IMR-90 (cell line): ENCODE measurements around the gene FALEC. TPM values are rescaled to one million over a fixed set of nuclear protein-coding genes. Genes with fewer than 3 reads are reported as not detected.

Source experiments
- ATAC-seq: fragments of 200-7000 bp; cut with Tn5 transposase; 2 replicates; pipeline ENCODE4 v1.9.1; 2020; ENCODE audit warnings: low read depth, mild to moderate bottlenecking, moderate library complexity
- BruUV-seq: library from RNA; stranded (reverse); fragments of 400-500 nt; replicated peaks from 2 replicates; lab custom pipeline; 2021; lab: Mats Ljungman, UMichigan
- CTCF ChIA-PET: fragments of 300-600 bp; formaldehyde crosslinking; extraction: SDS; loops from one replicate; lab custom pipeline; 2021; ENCODE audit warnings: antibody characterized with exemption; lab: Yijun Ruan, JAX
- POLR2A ChIA-PET: fragments of 300-600 bp; sonication (Branson Sonifier 250); formaldehyde crosslinking; loops from one replicate; lab custom pipeline; 2022; ENCODE audit warnings: antibody characterized with exemption; ENCODE audit not compliant: unreplicated experiment; lab: Charles Lee
- DNase-seq: peaks from one replicate; pipeline ENCODE4 v3.0.0; 2013
- H2AFZ ChIP-seq: replicated peaks from 2 replicates; pipeline ENCODE3; 2013; ENCODE audit warnings: low read length, mild to moderate bottlenecking; ENCODE audit not compliant: poor library complexity
- H2AK5ac ChIP-seq: 2 replicates; pipeline ENCODE4 v1.6.1; 2013; ENCODE audit warnings: low read depth, low read length, inconsistent platforms
- H2AK9ac ChIP-seq: replicated peaks from 2 replicates; pipeline ENCODE3; 2013; ENCODE audit warnings: mild to moderate bottlenecking, low read depth, low read length, moderate library complexity; ENCODE audit not compliant: poor library complexity
- H2BK120ac ChIP-seq: 2 replicates; pipeline ENCODE4 v1.6.1; 2013; ENCODE audit warnings: low read depth, low read length, inconsistent platforms
- H2BK15ac ChIP-seq: 3 replicates; pipeline ENCODE4 v1.6.1; 2013; ENCODE audit warnings: low read depth, low read length, inconsistent platforms
- H2BK20ac ChIP-seq: 2 replicates; pipeline ENCODE4 v1.6.1; 2013; ENCODE audit warnings: low read depth, mild to moderate bottlenecking, inconsistent platforms, low read length, moderate library complexity
- H2BK5ac ChIP-seq: 2 replicates; pipeline ENCODE4 v1.6.1; 2013; ENCODE audit warnings: mild to moderate bottlenecking, low read depth, low read length, inconsistent platforms; ENCODE audit not compliant: poor library complexity, severe bottlenecking
- H3K14ac ChIP-seq: replicated peaks from 2 replicates; pipeline ENCODE4 v1.6.1; 2013; ENCODE audit warnings: low read depth, low read length, inconsistent platforms
- H3K18ac ChIP-seq: 2 replicates; pipeline ENCODE4 v1.6.1; 2013; ENCODE audit warnings: low read depth, low read length, control low read depth
- H3K23ac ChIP-seq: 2 replicates; pipeline ENCODE4 v1.6.1; 2013; ENCODE audit warnings: low read depth, low read length, inconsistent platforms
- H3K27ac ChIP-seq: 2 replicates; pipeline ENCODE4 v1.5.1; 2013; ENCODE audit warnings: mild to moderate bottlenecking, control low read depth, low read length; ENCODE audit not compliant: insufficient read depth
- H3K27me3 ChIP-seq: 2 replicates; pipeline ENCODE4 v1.6.1; 2013; ENCODE audit warnings: low read length; ENCODE audit not compliant: control insufficient read depth, insufficient read depth
- H3K36me3 ChIP-seq: 2 replicates; pipeline ENCODE4 v1.6.1; 2013; ENCODE audit warnings: low read length, mixed read lengths; ENCODE audit not compliant: control insufficient read depth, insufficient read depth
- H3K4ac ChIP-seq: 2 replicates; pipeline ENCODE4 v1.6.1; 2013; ENCODE audit warnings: low read depth, low read length, inconsistent platforms
- H3K4me1 ChIP-seq: 2 replicates; pipeline ENCODE4 v1.6.1; 2013; ENCODE audit warnings: low read length, mixed read lengths; ENCODE audit not compliant: control insufficient read depth, insufficient read depth
- H3K4me2 ChIP-seq: 2 replicates; pipeline ENCODE4 v1.6.1; 2013; ENCODE audit warnings: low read depth, mild to moderate bottlenecking, control low read depth, low read length, moderate library complexity
- H3K4me3 ChIP-seq: 2 replicates; pipeline ENCODE4 v1.5.1; 2013; ENCODE audit warnings: low read depth, mild to moderate bottlenecking, control low read depth, low read length, moderate library complexity; ENCODE audit not compliant: insufficient read depth
- H3K56ac ChIP-seq: 2 replicates; pipeline ENCODE4 v1.6.1; 2013; ENCODE audit warnings: low read length, inconsistent platforms; ENCODE audit not compliant: insufficient read depth; ENCODE audit errors: extremely low read depth
- H3K79me1 ChIP-seq, 2 experiments: 2 replicates each; pipeline ENCODE4 v1.6.1; 2013; ENCODE audit warnings: low read length in 2 of 2, inconsistent platforms in 1 of 2, low read depth in 1 of 2
- H3K9ac ChIP-seq: 2 replicates; pipeline ENCODE4 v1.6.1; 2013; ENCODE audit warnings: low read depth, low read length, control low read depth
- H3K9me1 ChIP-seq: 2 replicates; pipeline ENCODE4 v1.6.1; 2013; ENCODE audit warnings: low read length, inconsistent platforms; ENCODE audit not compliant: insufficient read depth
- H3K9me3 ChIP-seq: 2 replicates; pipeline ENCODE4 v1.6.1; 2013; ENCODE audit warnings: low read length; ENCODE audit not compliant: control insufficient read depth, insufficient read depth
- H4K20me1 ChIP-seq: 2 replicates; pipeline ENCODE4 v1.6.1; 2013; ENCODE audit warnings: low read length, inconsistent platforms; ENCODE audit not compliant: insufficient read depth
- H4K5ac ChIP-seq: 2 replicates; pipeline ENCODE4 v1.6.1; 2013; ENCODE audit warnings: mild to moderate bottlenecking, low read depth, low read length, control low read depth
- H4K8ac ChIP-seq, 2 experiments: 2 replicates each; pipeline ENCODE4 v1.6.1; 2013; ENCODE audit warnings: low read depth in 2 of 2, low read length in 2 of 2, control low read depth in 1 of 2, inconsistent platforms in 1 of 2
- H4K91ac ChIP-seq: 2 replicates; pipeline ENCODE4 v1.6.1; 2013; ENCODE audit warnings: low read depth, low read length, inconsistent platforms; ENCODE audit not compliant: insufficient read depth
- BHLHE40 ChIP-seq: fragments of 150-350 bp; IDR thresholded peaks from 2 replicates; pipeline ENCODE4 v1.6.1; 2016; ENCODE audit warnings: mild to moderate bottlenecking, low read depth, low read length
- CEBPB ChIP-seq: IDR thresholded peaks from 2 replicates; pipeline ENCODE4 v1.6.1; 2012; ENCODE audit warnings: low read depth, low read length, improper control_type of control experiment
- FOS ChIP-seq: fragments of 150-350 bp; IDR thresholded peaks from 2 replicates; pipeline ENCODE4 v1.6.1; 2016; ENCODE audit warnings: low read depth, low read length
- MAFK ChIP-seq: IDR thresholded peaks from 2 replicates; pipeline ENCODE4 v1.6.1; 2012; ENCODE audit warnings: low read depth, low read length, improper control_type of control experiment
- MAZ ChIP-seq: IDR thresholded peaks from 2 replicates; pipeline ENCODE4 v1.6.1; 2012; ENCODE audit warnings: low read depth, mild to moderate bottlenecking, low read length, improper control_type of control experiment, moderate library complexity, borderline replicate concordance
- MXI1 ChIP-seq: IDR thresholded peaks from 2 replicates; pipeline ENCODE4 v1.6.1; 2012; ENCODE audit warnings: low read depth, mild to moderate bottlenecking, low read length, moderate library complexity, borderline replicate concordance
- NFE2L2 ChIP-seq: fragments of 150-350 bp; IDR thresholded peaks from 2 replicates; pipeline ENCODE4 v1.6.1; 2016; ENCODE audit warnings: low read depth, mild to moderate bottlenecking, low read length
- POLR2A ChIP-seq: IDR thresholded peaks from 2 replicates; pipeline ENCODE4 v1.6.1; 2012; ENCODE audit warnings: mild to moderate bottlenecking, low read depth, low read length
- RAD21 ChIP-seq: IDR thresholded peaks from 2 replicates; pipeline ENCODE4 v1.6.1; 2012; ENCODE audit warnings: low read length, improper control_type of control experiment
- RCOR1 ChIP-seq: IDR thresholded peaks from 2 replicates; pipeline ENCODE4 v1.6.1; 2012; ENCODE audit warnings: mild to moderate bottlenecking, low read length, improper control_type of control experiment; ENCODE audit not compliant: insufficient replicate concordance
- RFX5 ChIP-seq: IDR thresholded peaks from 2 replicates; pipeline ENCODE4 v1.8.0; 2012; ENCODE audit warnings: low read depth, mild to moderate bottlenecking, low read length, moderate library complexity
- WGBS, 2 experiments: methylation state at CpG; one replicate each; pipeline versions ENCODE4 v1.1.5 to v1.1.7; 2013; ENCODE audit warnings: missing lambda C conversion rate in 2 of 2; ENCODE audit not compliant: insufficient read length in 1 of 2; ENCODE audit errors: extremely low coverage in 2 of 2; 5-methylcytosine and 5-hydroxymethylcytosine counted together
- dilution Hi-C: fragments of 300-500 bp; cut with HindIII; formaldehyde crosslinking; loops from one replicate; pipeline ENCODE4 v1.14.3; 2018; ENCODE audit warnings: low sequenced_read_pairs; ENCODE audit not compliant: unreplicated experiment
- in situ Hi-C: fragments of 300-500 bp; cut with MboI; formaldehyde crosslinking; loops from 3 replicates; pipeline ENCODE4 v1.14.3; 2019; ENCODE audit warnings: low sequenced_read_pairs, inconsistent platforms, mixed read lengths
- intact Hi-C: fragments of 100-400 bp; cut with micrococcal nuclease; formaldehyde crosslinking; loops from 2 replicates; pipeline ENCODE4 v1.10.0; 2022
- polyA plus RNA-seq, 3 experiments: library from polyadenylated mRNA; depleted of rRNA; stranded (reverse); fragments of >200 nt; gene quantifications; 2 replicates each; pipeline ENCODE4 v1.2.3, GENCODE V29; 2012; ENCODE audit warnings: low replicate concordance in 1 of 3
- total RNA-seq: library from RNA; depleted of rRNA; stranded (reverse); fragments of >200 nt; gene quantifications from 2 replicates; pipeline ENCODE4 v1.2.3, GENCODE V29; 2012
- TF ChIP-seq, protein P1 (sequence below): fragments of 150-350 bp; IDR thresholded peaks from 2 replicates; pipeline ENCODE4 v1.6.1; 2017; ENCODE audit warnings: mild to moderate bottlenecking, antibody characterized with exemption, low read length, low read depth
- TF ChIP-seq, protein P2 (sequence below): fragments of 150-350 bp; IDR thresholded peaks from 2 replicates; pipeline ENCODE4 v1.6.1; 2016; ENCODE audit warnings: low read depth, mild to moderate bottlenecking, low read length, moderate library complexity, borderline replicate concordance

FALEC gene
- total and polyA plus RNA-seq, 2 of the 4 experiments (the other 2 are of a cell fraction) = not detected

DNA sequence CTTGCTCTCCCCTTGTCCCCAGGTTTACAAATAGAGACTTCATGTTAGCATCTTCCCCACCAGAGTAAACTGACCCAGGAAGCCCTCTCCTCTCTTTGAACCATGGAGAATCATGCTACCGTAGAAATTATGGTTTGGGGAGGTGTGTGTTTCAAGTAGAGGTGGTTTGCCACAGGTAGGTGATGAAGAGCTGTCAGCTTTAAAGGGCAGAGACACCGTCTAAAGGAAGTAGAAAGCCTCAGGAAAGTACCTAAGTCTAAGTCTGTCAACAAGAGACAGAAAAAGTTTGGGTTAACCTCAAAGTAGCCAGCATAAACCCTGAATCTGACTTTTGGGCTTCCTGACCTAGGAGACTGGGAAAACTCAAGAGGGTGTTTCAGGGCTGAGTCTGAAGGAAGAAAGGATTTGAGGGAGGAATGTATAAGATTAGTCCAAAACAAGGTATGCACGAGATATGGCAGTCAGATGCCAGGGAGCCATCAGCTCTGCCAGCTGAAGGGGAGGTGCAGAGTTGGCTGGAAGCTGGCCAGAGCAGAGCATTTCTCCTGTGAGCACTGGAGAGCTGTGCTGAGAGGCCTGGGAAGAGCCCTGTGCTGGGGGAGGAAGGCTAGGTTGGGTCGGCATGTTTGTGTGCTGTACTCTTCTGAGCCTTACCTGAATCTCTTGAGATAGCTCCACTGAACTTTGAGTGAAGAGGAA, 47.9 kb downstream of the FALEC start:
- no peak for ATAC-seq
- intact Hi-C loops (loop anchor here (5.0 to 10.0 kb wide), 6 partner anchors 76 to 441 kb away; partner anchors contain the start of genes ARNT, CA14, GOLPH3L and MINDY1), dilution Hi-C loops (no loop called here), in situ Hi-C loops (loop anchor here (10.0 kb wide), 1 partner anchor 241 kb away; the partner anchor contains the start of gene CTSK)
- Histone ChIP-seq H2BK120ac (peak overlapping the region; percentile 98), H2AK5ac (peak overlapping the region; percentile 93), H4K5ac (peak overlapping the region; percentile 82), H4K20me1 (peaks cover 41% of the 10 kb centered on the region), H3K4me1 (peaks cover 35% of the 10 kb centered on the region), H3K14ac (peak overlapping the region; percentile 61), H2AK9ac (peak overlapping the region; percentile 59), H3K27ac (peak overlapping the region; percentile 96; the same call in 1 of the 2 replicates), H3K9ac (0 out of 2 replicates have a peak overlapping the region, but pooled peaks have one; percentile 17), H3K4me3 (no peak overlapping the region), H2AFZ (peak overlapping the region; percentile 34), H4K8ac (peak overlapping the region in 1 of 2 experiments; percentile 90; a peak in 2 of 4 replicates), H2BK5ac (peak overlapping the region; percentile 96), H3K56ac (peak overlapping the region; percentile 8; the same call in 1 of the 2 replicates), H3K4me2 (no peak overlapping the region; the same call in 1 of the 2 replicates), H3K23ac (peak overlapping the region; percentile 89), H2BK15ac (peak overlapping the region; percentile 90; the same call in 2 of the 3 replicates), H3K27me3 (no peaks in the 10 kb centered on the region), H3K9me1 (peaks cover 28% of the 10 kb centered on the region), H3K9me3 (no peaks in the 10 kb centered on the region), H4K91ac (peak overlapping the region; percentile 72), H3K79me1 (peaks cover 12 to 83% of the 10 kb centered on the region in 2 experiments), H3K4ac (peak overlapping the region; percentile 99), H3K18ac (peak overlapping the region; percentile 78), H2BK20ac (peak overlapping the region; percentile 97), H3K36me3 (no peaks in the 10 kb centered on the region)
- DNase-seq = peak; percentile 43
- POLR2A ChIA-PET = interaction anchor here (0.6 to 3.0 kb wide), 3 partner anchors 15 to 223 kb away, joined by 3 to 18 read pairs (median 4); partner anchors contain the start of gene MCL1
- CTCF ChIA-PET = interaction anchor here (0.8 kb wide), 2 partner anchors 16 to 250 kb away, joined by 3 to 5 read pairs; partner anchors contain the start of gene MCL1
- TF ChIP-seq BHLHE40 = no peak
- no peak for TF ChIP-seq CEBPB
- TF ChIP-seq, protein P1, sequence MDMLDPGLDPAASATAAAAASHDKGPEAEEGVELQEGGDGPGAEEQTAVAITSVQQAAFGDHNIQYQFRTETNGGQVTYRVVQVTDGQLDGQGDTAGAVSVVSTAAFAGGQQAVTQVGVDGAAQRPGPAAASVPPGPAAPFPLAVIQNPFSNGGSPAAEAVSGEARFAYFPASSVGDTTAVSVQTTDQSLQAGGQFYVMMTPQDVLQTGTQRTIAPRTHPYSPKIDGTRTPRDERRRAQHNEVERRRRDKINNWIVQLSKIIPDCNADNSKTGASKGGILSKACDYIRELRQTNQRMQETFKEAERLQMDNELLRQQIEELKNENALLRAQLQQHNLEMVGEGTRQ = no peak
- no peak for TF ChIP-seq NFE2L2
- no peak for TF ChIP-seq RCOR1
- no peak for TF ChIP-seq MAFK
- no peak for TF ChIP-seq RFX5
- no peak for TF ChIP-seq FOS
- TF ChIP-seq RAD21 = no peak
- TF ChIP-seq MXI1 = no peak
- no peak for TF ChIP-seq MAZ
- no peak for TF ChIP-seq POLR2A
- TF ChIP-seq, protein P2, sequence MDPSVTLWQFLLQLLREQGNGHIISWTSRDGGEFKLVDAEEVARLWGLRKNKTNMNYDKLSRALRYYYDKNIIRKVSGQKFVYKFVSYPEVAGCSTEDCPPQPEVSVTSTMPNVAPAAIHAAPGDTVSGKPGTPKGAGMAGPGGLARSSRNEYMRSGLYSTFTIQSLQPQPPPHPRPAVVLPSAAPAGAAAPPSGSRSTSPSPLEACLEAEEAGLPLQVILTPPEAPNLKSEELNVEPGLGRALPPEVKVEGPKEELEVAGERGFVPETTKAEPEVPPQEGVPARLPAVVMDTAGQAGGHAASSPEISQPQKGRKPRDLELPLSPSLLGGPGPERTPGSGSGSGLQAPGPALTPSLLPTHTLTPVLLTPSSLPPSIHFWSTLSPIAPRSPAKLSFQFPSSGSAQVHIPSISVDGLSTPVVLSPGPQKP = no peak
- no TSS peak for BruUV-seq
- 30% methylated on average over 2 of the region's 4 CpGs; no CpG with 5 or more reads in 1 of the 2 experiments for WGBS, 2 experiments
